Hepatocyte (in vitro differentiated cells): ENCODE measurements around the gene GRIN2D.

Experiments
- EZH2 ChIP-seq: fragments of 200-600 bp; sonication (generic); IDR thresholded peaks from 2 replicates; pipeline ENCODE4 v1.6.1; 2016; ENCODE audit warnings: antibody characterized with exemption, mild to moderate bottlenecking, borderline replicate concordance
- EZH2phosphoT487 ChIP-seq: fragments of 200-600 bp; sonication (generic); IDR thresholded peaks from one replicate; pipeline ENCODE4 v1.6.1; 2018; ENCODE audit warnings: antibody characterized with exemption, mild to moderate bottlenecking, low read depth, moderate library complexity; ENCODE audit not compliant: unreplicated experiment, severe bottlenecking
- TF ChIP-seq, protein P1 (sequence below): fragments of 200-600 bp; sonication (generic); IDR thresholded peaks from 2 replicates; pipeline ENCODE4 v1.5.1; 2016; ENCODE audit warnings: antibody characterized with exemption, mild to moderate bottlenecking; ENCODE audit not compliant: poor library complexity

GRCh38 chr19:48421548-48421947 is 28.1 kb downstream of the GRIN2D start:
- no peak for TF ChIP-seq EZH2phosphoT487
- TF ChIP-seq EZH2: no peak
- TF ChIP-seq, protein P1, sequence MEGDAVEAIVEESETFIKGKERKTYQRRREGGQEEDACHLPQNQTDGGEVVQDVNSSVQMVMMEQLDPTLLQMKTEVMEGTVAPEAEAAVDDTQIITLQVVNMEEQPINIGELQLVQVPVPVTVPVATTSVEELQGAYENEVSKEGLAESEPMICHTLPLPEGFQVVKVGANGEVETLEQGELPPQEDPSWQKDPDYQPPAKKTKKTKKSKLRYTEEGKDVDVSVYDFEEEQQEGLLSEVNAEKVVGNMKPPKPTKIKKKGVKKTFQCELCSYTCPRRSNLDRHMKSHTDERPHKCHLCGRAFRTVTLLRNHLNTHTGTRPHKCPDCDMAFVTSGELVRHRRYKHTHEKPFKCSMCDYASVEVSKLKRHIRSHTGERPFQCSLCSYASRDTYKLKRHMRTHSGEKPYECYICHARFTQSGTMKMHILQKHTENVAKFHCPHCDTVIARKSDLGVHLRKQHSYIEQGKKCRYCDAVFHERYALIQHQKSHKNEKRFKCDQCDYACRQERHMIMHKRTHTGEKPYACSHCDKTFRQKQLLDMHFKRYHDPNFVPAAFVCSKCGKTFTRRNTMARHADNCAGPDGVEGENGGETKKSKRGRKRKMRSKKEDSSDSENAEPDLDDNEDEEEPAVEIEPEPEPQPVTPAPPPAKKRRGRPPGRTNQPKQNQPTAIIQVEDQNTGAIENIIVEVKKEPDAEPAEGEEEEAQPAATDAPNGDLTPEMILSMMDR: no peak
